ENCODE results near the gene HOXA10.
A peak's percentile ranks its signal among the peaks of the same experiment; 100 is the strongest.

HOXA10 gene

GRCh38 chr7:27189295-27189996, 15.3 kb upstream of the HOXA10 start:
- peak overlapping the region; percentile 70 for H3K4me3 ChIP-seq (ENCODE audit: control insufficient read depth, low read depth, low read length)

GRCh38 chr7:27188386-27189294, 14.5 kb upstream of the HOXA10 start:
- no peak for TF ChIP-seq CTCF (IDR thresholded peaks at IDR 0.05; ENCODE audit: control insufficient read depth, insufficient read depth, low read depth, low read length, missing control alignments)
- peak overlapping the region; percentile 70 for H3K4me3 ChIP-seq (ENCODE audit: control insufficient read depth, low read depth, low read length)
- DNase-seq (ENCODE audit: low read depth) = no peak

More at GRCh38 chr7:27189295-27189996, 15.3 kb upstream of the HOXA10 start:
- no peak for TF ChIP-seq CTCF (IDR thresholded peaks at IDR 0.05; ENCODE audit: control insufficient read depth, insufficient read depth, low read depth, low read length, missing control alignments)
- DNase-seq (ENCODE audit: low read depth) = no peak

GRCh38 chr7:27187475-27188385, 13.6 kb upstream of the HOXA10 start:
- H3K4me3 ChIP-seq (ENCODE audit: control insufficient read depth, low read depth, low read length) = peak overlapping the region; percentile 70
- no peak for DNase-seq (ENCODE audit: low read depth)
- no peak for TF ChIP-seq CTCF (IDR thresholded peaks at IDR 0.05; ENCODE audit: control insufficient read depth, insufficient read depth, low read depth, low read length, missing control alignments)

- no peak for DNase-seq (ENCODE audit: low read depth)
- peak overlapping the region; percentile 98 for H3K4me3 ChIP-seq (ENCODE audit: control insufficient read depth, low read depth, low read length)
- TF ChIP-seq CTCF (IDR thresholded peaks at IDR 0.05; ENCODE audit: control insufficient read depth, insufficient read depth, low read depth, low read length, missing control alignments) = no peak
These were observed 12.8 kb upstream of the HOXA10 start for GRCh38 chr7:27186668-27187474.

GRCh38 chr7:27185854-27186667, 11.9 kb upstream of the HOXA10 start:
- DNase-seq (ENCODE audit: low read depth) = no peak
- TF ChIP-seq CTCF (IDR thresholded peaks at IDR 0.05; ENCODE audit: control insufficient read depth, insufficient read depth, low read depth, low read length, missing control alignments) = no peak
- peak overlapping the region; percentile 98 for H3K4me3 ChIP-seq (ENCODE audit: control insufficient read depth, low read depth, low read length)

Data from AG09309 (cell line).